Neuron (in vitro differentiated cells): ENCODE results near the gene RAB43.

Source experiments
- H2AFZ ChIP-seq: one replicate; pipeline ENCODE4 v1.6.1; 2013; ENCODE audit warnings: low read depth, mild to moderate bottlenecking, inconsistent platforms, low read length, moderate library complexity
- H3K27me3 ChIP-seq: one replicate; pipeline ENCODE4 v1.6.1; 2013; ENCODE audit warnings: low read length; ENCODE audit not compliant: insufficient read depth
- H3K36me3 ChIP-seq: one replicate; pipeline ENCODE4 v1.6.1; 2013; ENCODE audit warnings: low read length; ENCODE audit not compliant: insufficient read depth
- H3K4me1 ChIP-seq: one replicate; pipeline ENCODE4 v1.6.1; 2013; ENCODE audit warnings: low read length; ENCODE audit not compliant: insufficient read depth
- H3K4me3 ChIP-seq: 2 replicates; pipeline ENCODE4 v1.5.1; 2013; ENCODE audit warnings: mild to moderate bottlenecking, low read length, moderate library complexity
- H3K9me3 ChIP-seq: one replicate; pipeline ENCODE4 v1.6.1; 2013; ENCODE audit warnings: low read length

RAB43 gene

GRCh38 chr3:129132097-129132866, 10.7 kb upstream of the RAB43 start:
- no peak overlapping the region for H2AFZ ChIP-seq
- H3K9me3 ChIP-seq, result no peaks in the 10 kb centered on the region
- H3K36me3 ChIP-seq, result peaks cover 60% of the 10 kb centered on the region
- H3K4me1 ChIP-seq, result no peaks in the 10 kb centered on the region
- no peak overlapping the region for H3K4me3 ChIP-seq
- H3K27me3 ChIP-seq, result no peaks in the 10 kb centered on the region

DNA sequence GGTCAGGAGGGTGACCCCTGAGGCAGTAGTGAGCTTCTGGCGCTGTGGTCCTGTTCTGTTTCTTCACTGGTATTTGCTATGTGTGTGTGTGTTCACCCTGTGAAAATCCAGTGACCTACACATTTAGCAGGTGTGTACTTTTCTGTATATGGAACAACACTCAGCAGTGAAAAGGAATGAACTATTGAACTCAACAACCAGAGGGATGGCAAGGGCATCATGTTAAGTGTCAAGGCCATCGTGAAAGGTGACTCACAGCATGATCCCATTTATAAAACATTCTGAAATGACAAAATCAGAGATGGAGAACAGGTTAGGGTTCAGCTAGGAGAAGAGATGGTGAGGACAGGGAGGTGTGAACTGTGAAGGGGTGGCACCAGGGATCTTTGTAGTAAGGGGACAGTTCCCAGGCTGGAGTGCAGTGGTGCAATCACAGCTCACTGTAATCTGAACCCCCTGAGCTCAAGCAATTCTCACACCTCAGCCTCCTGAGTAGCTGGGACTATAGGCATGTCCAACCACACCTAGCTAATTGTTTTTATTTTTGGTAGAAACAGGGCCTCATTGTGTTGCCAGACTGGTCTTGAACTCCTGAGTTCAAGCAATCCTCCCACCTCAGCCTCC, 10.0 kb upstream of the RAB43 start:
- H3K36me3 ChIP-seq, result peaks cover 63% of the 10 kb centered on the region
- no peak overlapping the region for H3K4me3 ChIP-seq
- no peaks in the 10 kb centered on the region for H3K9me3 ChIP-seq
- H2AFZ ChIP-seq, result no peak overlapping the region
- H3K4me1 ChIP-seq, result no peaks in the 10 kb centered on the region
- H3K27me3 ChIP-seq, result no peaks in the 10 kb centered on the region

- H3K4me3 ChIP-seq, result no peak overlapping the region
- no peaks in the 10 kb centered on the region for H3K9me3 ChIP-seq
- no peaks in the 10 kb centered on the region for H3K27me3 ChIP-seq
- H3K36me3 ChIP-seq, result peaks cover 63% of the 10 kb centered on the region
- H2AFZ ChIP-seq, result no peak overlapping the region
- H3K4me1 ChIP-seq, result no peaks in the 10 kb centered on the region
These were observed 8.7 kb upstream of the RAB43 start for GRCh38 chr3:129130291-129130813.

GRCh38 chr3:129128357-129129155, 7.0 kb upstream of the RAB43 start:
- Histone ChIP-seq H3K4me3 (no peak overlapping the region), H3K36me3 (peaks cover 48% of the 10 kb centered on the region), H3K4me1 (no peaks in the 10 kb centered on the region)

DNA sequence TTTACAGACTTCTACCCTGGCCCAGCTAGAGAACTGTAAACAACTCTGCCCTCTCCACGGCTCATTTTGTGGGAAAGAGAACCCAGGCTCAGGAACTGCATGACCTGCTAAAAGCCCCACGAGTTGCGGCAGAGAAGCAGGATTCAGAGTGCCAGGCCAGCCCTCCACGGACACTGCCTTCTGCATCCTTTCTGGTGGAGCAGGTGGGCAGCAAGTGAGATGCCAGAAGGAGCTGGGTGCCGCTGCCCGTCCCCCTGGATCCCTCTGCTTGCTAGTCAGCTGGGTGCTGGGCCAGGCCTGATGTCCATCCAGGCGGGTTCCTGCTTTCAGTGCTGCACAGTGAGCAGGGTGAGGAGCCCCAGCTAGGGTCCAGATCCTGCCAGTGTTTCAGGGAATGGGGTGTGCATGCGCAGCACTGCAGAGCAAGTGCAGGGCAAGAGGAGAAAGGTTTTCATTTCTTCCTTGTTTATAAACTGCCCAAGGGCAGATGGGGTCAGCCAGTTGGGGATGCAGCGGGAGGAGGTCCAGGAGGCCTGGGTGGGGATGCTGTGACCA, 5.2 kb upstream of the RAB43 start:
- Histone ChIP-seq H3K27me3 (no peaks in the 10 kb centered on the region), H3K4me1 (no peaks in the 10 kb centered on the region), H3K9me3 (no peaks in the 10 kb centered on the region), H3K36me3 (peaks cover 37% of the 10 kb centered on the region), H3K4me3 (no peak overlapping the region), H2AFZ (no peak overlapping the region)

More at GRCh38 chr3:129128357-129129155, 7.0 kb upstream of the RAB43 start:
- Histone ChIP-seq H2AFZ (no peak overlapping the region), H3K27me3 (no peaks in the 10 kb centered on the region), H3K9me3 (no peaks in the 10 kb centered on the region)

DNA sequence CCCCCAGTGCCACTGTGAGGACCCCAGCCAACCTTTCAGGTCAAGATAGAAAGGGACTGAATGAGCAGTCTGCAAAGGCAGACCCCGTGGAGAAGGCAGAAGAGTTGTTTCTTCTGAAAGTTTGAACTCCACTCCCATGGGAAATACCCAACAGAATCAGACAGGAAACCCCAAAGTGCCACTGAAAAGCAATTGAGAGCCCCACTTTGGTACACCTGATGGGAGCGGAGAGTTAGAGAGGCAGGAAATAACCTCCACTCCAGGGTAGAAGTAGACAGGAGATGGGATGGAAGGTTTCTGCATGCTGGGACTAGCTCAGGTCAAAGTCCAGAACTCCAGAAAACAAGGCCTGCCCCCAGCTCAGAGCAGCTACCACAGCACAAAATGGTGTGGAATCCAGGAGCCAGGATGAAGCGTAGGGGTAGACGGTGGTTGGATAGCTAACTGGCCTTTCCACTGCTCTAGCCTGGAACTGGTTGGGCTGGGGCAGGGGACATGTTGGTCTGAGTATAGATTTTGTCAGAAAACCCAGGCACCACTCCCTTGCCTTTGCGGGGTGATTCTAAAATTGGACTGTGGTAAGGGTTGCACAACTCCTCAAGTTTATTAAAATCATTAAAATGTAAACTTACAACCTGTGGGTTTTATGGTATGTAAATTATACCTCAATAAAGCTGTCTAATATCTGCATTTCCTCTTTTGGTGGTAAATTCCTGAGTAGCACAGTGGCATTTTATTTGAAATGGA, 1.9 kb upstream of the RAB43 start:
- H3K27me3 ChIP-seq, result no peaks in the 10 kb centered on the region
- H3K9me3 ChIP-seq, result no peaks in the 10 kb centered on the region
- peaks cover 8% of the 10 kb centered on the region for H3K36me3 ChIP-seq
- H3K4me1 ChIP-seq, result peaks cover 20% of the 10 kb centered on the region
- H2AFZ ChIP-seq, result no peak overlapping the region
- H3K4me3 ChIP-seq, result no peak overlapping the region

DNA sequence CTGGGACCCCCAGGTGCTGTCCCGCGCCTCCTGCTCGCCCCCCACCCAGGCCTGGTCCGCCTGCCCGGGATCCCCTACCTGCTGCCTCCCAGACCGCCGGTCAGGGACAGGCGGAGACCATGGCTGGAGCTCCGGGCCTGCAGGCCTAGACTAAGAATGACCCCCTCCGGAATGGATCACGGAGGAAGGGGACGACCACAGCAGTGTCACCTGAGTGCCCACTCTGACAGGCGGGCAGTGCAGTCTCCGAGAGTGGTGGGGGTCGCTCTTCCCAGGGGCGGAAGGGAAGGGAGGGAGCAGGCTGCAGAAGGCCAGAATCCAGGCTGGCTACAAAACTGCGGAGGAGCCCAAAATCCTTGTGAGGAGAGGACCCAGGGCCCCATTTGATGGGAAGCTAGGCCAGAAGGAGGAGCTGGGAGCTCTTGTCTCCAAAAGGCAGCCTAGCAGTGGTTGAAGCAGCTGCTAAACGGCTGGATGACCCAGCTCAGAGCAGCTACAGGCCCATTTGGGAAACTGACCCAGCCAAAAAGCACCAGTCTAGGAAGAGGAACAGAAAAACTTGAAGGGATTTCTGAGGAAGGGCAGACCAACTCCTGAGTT, 908 bp upstream of the RAB43 start:
- Histone ChIP-seq H3K36me3 (peaks cover 6% of the 10 kb centered on the region), H2AFZ (no peak overlapping the region), H3K4me3 (no peak overlapping the region), H3K27me3 (no peaks in the 10 kb centered on the region), H3K4me1 (peaks cover 23% of the 10 kb centered on the region), H3K9me3 (no peaks in the 10 kb centered on the region)

DNA sequence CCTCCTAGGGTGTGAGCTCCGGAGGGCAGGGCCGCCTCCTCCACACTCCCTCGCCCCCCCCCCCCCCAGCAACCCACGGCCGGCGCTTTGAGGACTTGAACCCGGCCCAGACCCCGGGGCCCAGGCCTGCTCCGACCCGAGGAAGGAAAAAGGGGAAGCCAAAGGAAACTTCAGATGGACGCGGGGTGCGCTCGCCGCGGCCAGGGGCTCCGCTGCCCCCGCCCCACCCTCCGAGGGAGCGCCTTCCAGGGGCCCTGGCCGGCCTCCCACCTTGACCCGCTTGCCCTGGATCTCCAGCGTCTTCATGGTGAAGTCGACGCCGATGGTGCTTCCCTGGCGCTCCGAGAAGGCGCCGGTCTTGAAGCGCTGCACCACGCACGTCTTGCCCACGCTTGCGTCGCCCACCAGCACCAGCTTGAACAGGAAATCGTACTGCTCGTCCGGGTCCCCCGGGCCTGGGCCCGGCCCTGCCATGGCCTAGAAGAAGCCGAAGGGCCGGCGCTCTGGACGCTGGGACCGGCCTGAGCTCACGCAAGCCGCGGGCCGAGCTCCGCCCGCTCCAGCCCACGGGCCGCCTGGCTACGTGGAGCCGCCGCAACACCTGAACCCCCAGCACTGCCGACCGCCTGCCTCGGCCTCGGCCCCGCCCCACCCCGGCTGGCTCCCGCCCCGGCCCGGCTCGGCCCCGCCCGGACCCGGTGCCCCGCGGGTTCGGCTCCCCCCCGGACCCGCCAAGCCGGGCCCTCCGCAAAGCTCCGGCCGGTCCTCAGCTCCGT, 400 bp downstream of the RAB43 start:
- no peaks in the 10 kb centered on the region for H3K27me3 ChIP-seq
- peak overlapping the region; percentile 54 for H2AFZ ChIP-seq
- peaks cover 27% of the 10 kb centered on the region for H3K4me1 ChIP-seq

DNA sequence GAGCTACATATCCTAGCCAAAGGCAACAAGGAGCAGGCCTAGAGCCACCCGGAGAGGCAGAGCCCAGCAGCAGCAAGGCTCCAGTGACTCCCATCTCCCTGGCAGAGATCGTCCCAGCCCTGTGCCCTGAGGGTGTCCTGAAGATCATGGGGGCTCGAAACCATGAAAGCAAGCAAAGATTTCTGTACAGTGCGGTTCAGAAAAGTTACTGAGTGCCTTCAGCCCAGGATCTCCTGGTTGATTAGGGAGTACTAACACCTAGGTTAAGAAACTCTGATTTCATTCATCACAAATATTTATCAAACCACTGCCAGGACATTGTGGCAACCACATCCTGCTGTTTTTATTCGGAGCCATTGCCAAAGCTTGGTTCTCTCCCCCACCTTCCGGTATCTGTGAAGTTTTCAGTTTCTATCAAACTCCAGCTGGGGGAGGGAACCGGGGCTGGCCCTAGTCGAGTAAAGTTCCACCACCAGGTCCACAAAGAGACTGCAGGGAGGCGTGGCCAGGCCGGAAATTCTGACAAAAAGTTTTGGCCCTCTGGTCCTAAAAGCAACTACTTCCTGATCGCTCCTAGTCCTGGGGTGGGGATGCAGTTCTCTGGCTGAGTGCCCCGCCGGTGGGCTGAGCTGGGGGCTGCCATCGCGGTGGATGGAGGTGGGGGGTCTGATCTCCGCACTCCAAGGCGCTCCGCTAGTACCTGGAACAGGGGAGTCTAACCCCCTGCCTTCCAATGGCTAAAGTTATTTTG, 1.2 kb downstream of the RAB43 start:
- H3K9me3 ChIP-seq, result no peaks in the 10 kb centered on the region
- H3K27me3 ChIP-seq, result no peaks in the 10 kb centered on the region
- no peaks in the 10 kb centered on the region for H3K36me3 ChIP-seq
- peak overlapping the region; percentile 54 for H2AFZ ChIP-seq
- H3K4me1 ChIP-seq, result peaks cover 27% of the 10 kb centered on the region
- peak overlapping the region; percentile 83 for H3K4me3 ChIP-seq

More for the DNA sequence above, 400 bp downstream of the RAB43 start:
- Histone ChIP-seq H3K36me3 (no peaks in the 10 kb centered on the region), H3K4me3 (peak overlapping the region; percentile 83), H3K9me3 (no peaks in the 10 kb centered on the region)

DNA sequence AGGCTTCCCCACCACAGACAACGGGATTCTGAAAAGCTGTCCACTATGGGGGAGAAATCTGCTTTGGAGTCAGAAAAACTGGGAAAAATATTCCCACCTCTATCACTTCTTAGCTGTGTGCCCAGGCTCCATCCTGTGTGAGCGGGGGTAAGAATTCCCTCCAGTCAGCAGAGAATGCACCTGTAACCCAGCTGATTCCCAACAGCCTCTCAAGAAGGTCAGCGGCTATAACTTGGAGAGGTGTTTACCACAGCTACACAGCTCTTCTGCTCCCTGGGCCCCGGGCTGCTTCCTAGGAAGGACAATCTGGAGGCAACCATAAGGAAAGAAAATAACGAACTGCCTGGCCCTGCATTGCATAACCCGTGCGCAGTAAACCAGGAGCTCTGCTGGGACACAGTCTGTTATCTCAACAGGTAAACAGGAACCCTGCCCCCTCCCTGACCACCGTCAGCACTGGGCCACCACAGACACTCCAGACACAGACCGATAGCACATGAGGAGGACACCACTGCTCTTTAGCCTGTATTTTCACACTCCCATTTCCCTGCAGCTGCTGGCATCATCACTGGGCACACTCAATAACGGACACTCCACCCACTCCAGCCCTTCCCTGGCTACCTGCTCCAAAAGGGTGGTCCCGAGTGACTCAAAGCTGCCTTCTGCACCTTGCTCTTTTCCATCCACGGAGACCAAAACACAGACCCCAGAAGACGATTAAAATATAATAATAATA, 2.1 kb downstream of the RAB43 start:
- Histone ChIP-seq H3K27me3 (no peaks in the 10 kb centered on the region), H2AFZ (no peak overlapping the region), H3K4me3 (peak overlapping the region; percentile 83), H3K9me3 (no peaks in the 10 kb centered on the region), H3K36me3 (no peaks in the 10 kb centered on the region), H3K4me1 (peaks cover 27% of the 10 kb centered on the region)
